Measurements from ENCODE around the gene CCDC15.
A peak's percentile ranks its signal among the peaks of the same experiment; 100 is the strongest.

Gene CCDC15, protein sequence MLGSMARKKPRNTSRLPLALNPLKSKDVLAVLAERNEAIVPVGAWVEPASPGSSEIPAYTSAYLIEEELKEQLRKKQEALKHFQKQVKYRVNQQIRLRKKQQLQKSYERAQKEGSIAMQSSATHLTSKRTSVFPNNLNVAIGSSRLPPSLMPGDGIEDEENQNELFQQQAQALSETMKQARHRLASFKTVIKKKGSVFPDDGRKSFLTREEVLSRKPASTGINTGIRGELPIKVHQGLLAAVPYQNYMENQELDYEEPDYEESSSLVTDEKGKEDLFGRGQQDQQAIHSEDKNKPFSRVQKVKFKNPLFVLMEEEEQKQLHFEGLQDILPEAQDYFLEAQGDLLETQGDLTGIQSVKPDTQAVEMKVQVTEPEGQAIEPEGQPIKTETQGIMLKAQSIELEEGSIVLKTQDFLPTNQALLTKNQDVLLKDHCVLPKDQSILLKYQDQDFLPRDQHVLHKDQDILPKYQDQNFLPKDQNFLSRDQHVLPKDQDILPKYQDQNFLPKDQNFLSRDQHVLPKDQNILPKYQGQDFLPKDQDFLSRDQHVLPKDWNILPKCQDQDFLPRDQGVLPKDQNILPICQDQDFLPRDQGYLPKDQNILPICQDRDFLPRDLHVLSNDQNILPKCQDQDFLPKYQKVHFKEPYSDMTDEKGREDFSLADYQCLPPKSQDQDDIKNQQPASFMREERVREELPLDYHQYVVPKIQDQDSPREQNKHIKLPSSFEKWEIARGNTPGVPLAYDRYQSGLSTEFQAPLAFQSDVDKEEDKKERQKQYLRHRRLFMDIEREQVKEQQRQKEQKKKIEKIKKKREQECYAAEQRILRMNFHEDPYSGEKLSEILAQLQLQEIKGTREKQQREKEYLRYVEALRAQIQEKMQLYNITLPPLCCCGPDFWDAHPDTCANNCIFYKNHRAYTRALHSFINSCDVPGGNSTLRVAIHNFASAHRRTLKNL

DNA sequence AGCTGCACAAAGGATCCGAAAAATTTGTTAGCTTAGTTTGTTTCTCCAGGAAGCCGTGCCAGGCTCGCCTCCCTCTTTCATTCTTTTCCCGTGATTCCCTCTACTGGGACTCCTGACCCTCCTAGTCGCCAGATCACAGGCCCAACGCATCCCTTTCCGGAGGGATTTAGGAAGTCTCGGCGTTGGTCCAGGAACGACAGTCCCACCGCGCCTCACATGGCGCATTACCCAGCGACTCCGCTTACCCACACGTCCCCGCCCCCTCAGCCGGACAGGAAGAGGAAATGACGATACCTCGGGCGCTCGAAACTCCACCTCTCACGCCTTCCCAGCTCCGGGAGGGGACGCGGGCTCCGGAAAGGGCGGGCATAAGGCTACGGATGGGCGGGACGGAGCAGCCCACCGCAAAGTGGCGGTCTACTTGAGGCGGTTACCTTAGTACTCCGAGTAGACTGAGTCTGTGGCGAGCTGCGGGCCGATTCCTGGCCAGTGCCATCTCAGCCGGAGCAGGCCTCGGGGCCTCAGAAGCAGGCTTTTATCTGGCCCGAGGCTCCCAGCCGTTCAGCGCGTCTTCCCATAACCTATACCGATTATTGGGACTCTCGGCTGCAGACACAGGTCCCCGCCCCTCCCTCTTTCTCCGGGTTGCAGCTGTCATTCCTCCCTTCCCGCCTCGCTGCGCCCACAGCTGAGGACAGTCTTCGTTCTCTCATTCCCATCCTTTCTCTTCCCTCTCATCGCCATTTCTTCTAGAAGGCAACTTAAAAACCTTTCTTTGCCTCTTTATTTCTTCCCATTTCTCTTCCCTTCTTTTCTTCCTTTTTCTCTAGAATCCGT is at the start of gene CCDC15:
TSS of gene CCDC15 (plus strand) at position 450 of the 837 bp plus-strand sequence. CDS start 531 bp downstream, outside the sequence.
- peak; percentile 99 for FAIRE-seq

DNA sequence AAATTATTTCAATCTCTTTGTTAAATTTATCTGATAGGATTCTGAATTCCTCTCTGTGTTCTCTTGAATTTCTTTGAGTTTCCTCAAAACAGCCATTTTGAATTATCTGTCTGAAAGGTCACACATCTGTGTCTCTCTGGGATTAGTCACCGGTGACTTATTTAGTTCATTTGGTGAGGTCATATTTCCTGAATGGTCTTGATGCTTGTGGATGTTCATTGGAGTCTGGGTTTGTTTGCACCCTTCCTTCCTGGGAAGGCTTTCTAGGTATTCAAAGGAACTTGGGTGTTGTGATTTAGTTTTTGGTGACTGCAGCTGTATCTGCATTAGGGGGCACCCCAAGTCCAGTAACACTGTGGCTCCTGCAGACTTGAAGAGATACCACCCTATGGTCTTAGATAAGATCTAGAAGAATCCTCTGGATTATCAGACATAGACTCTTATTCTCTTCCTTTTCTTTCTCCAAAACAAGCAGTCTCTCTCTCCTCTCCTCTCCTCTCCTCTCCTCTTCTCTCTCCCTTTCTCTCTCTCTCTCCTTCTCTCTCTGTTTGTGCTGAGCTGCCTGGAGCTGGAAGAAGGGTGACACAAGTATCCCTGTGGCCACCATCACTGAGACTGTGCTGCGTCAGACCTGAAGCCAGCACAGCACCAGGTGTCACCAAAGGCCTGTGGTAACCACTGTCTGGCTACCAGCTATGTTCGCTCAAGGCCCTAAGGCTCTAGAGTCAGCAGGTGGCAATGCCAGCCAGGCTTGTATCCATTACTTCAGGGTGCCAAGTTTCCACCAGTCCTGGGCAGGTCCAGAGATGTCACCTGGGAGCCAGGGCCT is 38.2 kb upstream of the CCDC15 start:
- FAIRE-seq, result no peak

DNA sequence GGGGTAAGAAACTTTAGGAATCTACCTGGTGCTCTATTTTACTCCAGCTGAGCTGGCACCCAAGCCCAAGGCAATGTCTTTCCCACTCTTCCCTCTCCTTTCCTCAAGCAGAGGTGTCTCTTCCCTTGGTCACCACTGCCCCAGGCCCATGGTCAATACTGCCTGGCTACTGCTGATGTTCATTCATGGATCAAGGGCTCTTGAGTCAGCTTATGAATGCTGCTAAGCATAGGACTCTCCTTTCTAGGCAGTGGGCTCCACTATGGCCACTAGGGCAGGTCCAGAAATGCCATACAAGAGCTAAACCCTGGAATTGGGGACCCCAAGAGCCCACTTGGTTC is 37.7 kb upstream of the CCDC15 start:
- FAIRE-seq, result no peak

DNA sequence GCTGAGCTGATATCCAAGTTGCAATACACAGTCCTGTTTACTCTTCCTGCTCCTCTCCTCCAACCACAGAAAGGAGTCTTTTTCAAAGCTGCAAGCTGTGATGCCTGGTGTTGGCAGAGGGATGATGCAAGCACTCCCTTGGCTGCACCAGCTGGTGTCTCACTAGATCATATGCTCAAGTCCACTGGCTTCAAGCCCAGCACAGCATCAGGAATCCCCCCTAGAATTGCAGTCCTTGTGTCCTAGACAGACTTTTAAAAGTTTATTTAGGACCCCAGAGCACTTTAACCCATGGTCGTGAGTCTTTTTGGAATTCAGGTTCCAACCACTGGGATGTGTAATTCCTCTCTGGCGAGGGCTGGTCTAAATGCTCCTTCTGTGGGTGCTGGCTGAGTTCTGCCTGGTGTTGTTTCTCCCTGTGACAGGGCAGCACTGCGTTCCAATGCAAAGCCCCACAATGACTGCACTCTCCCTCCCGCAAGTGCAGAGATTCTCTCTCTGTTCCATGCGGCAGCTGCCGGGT is 36.8 kb upstream of the CCDC15 start:
- no peak for FAIRE-seq

DNA sequence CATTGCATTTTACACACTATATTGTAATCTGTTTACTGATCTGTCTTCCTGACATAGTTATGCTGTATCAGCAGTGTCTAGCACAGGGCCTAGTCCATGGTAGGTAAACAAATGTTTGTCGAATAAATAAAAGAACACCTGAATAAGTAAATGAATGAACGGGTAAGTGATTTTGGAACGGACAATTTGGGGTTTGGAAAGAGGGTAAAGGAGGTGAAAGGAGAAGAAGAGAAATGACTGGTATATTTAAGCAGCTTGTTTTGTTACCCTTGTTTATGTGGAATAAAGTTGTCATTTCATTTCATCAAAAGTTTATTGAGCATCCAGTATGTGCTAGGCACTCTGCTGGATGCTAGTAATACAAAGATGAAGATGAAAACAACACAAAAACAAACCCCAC is 35.1 kb upstream of the CCDC15 start, which contains the start of gene HEPN1:
TSS of gene HEPN1 (plus strand) at position 301 of the 400 bp plus-strand sequence.
- FAIRE-seq, result no peak

DNA sequence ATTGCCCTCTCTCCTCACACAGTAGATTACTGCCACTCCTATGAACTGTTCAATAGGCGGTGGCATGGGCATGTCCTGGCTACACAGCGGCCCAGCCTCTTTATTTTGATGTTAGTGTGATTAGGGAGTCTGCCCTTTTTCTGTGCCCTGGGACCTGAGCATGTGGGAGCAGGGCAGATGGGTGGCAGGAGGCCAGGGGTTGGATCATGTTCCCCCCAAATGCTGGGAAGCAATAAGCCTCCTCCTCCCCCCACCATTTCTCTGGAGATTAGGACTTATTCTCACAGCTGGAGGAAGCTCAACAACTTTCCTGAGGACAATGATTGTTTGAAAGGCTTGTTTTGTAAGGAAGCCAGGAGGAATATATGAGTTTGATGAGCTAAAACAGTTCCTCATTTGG is 34.1 kb upstream of the CCDC15 start:
- FAIRE-seq, result no peak

DNA sequence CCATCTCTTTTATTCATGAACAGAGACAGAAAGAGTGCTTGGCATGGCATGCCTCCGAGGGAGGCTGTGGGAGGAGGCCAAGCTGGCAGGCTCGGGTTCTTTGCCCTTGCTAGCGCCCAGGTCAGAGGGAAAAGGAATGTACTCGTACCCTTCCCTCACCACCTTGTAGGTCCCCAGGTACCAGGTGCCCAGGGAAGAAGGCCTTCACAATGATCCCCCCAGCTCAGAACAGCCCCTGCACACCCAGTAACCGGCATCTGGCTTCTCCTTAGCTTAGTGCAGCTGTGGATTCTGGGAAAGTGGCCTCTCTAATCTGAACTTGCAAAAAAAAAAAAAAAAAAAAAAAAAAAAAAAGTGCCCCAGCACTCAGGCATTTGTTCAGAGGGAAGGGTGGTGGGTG is 33.6 kb upstream of the CCDC15 start:
- FAIRE-seq, result no peak

DNA sequence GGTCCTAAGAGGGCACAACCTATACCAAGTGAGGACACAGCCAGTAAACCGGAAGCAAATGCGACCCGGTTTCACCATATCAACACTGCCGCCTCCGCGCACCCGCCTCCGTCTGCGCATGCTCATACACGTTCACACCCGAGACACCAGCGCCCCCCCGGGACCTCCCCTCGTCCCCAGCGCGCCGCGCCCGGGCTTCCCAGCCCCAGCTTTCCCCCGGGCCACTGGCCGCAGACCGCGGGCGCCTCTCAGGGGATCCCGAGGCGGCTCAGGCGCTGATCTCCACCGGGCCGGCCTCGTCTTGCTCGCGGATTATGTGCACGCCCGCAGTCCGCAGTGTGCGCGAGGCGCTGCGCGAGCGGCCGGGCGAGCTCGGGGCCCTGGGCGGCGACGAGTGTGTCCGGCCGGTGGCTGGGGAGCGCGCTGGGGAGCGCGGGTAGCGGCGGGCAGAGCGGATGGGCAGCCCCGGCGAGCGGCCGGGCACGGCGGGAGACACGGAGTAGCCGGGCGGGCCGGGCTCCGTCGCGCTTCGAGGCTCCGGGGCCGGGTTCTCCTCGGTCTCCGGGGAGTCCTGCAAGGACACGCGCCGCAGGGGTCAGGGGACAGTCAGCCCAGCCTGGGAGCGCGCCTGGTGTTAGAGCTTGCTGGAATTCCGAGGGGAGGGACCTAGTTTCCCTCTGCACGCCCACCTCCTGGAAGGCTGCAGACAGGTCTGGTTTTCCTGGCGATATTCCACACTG is 33.0 kb upstream of the CCDC15 start:
- no peak for FAIRE-seq

DNA sequence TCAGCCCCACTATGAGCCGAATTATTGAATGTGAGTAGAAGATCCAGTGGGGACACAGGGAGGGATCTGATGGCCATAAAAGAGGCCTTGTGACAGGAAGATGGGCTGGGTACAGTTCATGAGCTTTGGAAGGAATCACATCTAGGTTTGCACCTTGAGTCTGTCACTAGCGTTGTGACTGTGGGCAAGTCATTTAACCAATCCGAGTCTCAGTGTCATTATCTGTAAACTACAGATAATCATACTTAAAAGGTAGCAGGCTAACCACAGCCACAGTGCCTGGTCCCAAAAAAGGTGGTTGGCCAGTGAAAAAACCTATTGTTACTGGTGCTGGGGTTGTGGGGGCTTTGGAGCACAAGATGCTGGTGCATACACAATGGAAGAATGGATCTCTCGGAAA is 31.2 kb upstream of the CCDC15 start:
- no peak for FAIRE-seq

DNA sequence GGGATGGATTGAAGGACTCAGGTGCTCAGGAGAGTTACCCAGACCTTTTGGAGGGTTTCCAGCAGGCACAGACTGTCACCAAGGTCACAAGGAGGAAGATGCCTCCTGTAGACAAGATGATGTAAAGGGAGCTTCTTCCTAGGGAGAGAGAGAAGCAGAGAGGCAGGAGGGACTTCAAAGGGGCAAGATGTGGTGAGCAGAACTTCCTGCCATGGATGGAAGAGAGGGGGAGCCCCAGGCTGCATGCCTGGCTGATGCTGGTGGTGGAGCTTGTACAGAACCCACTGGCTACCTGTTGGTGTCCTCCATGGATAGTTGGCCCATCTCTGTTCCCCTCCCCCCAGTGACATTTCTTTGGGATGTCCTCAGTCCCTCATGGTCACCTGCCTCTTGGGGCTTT is 30.7 kb upstream of the CCDC15 start:
- FAIRE-seq, result no peak

DNA sequence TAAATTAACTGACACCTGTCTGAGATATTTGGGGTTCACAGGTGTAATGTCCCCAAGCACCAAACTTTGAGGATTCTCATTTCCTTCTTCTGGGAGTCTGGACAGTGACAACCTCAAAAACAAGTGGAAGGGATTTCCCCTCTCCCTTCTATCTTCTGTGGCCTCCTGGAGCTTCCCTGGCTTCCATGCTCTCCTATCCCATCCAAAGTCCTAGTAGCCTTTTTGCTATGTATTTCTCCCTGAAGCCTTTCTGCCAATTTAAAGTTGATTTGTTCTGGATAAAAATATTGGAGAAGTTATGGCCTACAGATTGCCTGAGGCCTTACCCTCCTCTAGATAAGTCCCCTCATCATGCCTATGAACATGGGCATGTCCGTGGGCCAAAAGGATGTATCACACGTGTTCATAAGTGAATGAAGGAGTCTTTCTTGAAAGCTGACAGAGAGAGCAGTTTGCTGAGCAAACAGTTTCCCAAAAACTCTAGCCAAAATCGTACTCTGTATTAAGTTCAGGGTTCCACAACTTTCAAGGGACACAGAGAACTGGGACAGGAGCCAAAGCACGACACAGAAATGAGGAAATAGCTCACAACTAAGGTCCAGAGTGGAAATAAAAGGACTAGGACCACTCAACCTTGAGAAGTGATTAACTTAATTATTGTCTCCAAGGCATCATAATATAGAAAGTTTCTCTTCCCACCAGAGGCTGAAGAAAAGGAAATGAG is 24.9 kb upstream of the CCDC15 start:
- no peak for FAIRE-seq

DNA sequence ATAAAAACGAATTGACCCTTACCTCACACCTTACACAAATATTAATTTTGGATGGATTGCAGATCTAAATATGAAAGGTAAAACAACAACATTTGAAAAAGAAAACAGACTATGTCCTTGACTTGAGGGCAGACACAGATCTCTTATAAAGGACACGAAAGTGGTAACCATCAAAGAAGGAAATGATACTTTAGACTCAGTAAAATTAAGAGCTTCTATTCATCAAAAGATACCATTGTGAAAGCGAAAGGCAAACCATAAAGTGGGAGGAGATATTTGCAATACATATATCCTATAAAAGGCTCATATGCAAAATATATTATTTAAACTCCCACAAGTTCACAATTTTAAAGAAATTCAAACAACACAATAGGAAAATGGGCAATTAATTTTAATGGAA is 23.2 kb upstream of the CCDC15 start:
- no peak for FAIRE-seq

DNA sequence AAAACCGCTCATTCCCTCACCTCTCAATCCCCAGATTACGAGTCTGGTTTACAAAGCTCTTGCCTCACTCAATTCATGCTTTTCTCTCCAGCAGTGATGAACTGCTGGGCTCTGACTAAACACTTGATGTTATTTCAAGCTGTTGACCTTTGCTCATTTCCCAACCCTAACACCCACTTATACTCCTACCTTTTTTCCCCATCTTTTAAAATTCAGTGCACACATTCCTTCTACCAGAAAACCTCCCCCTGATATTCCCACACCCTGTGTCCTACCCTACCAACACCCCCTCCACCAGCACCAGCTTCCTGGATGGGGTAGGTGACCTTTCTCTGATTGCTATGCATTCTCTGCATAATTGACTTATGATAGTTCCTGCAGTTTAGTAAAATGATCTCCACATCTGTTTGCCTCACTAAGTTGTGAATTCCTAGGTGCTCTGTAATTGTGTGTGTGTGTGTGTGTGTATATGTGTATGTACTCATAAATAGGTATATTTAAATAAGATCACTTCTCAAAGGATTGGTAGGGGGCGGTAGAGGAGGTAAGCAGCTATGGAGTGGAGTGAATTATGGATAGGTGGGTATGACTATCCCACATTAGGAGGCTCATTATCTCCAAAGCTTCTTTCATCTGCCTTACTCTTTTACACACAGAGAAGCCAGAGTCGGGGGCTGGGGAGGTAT is 19.0 kb upstream of the CCDC15 start:
- no peak for FAIRE-seq

DNA sequence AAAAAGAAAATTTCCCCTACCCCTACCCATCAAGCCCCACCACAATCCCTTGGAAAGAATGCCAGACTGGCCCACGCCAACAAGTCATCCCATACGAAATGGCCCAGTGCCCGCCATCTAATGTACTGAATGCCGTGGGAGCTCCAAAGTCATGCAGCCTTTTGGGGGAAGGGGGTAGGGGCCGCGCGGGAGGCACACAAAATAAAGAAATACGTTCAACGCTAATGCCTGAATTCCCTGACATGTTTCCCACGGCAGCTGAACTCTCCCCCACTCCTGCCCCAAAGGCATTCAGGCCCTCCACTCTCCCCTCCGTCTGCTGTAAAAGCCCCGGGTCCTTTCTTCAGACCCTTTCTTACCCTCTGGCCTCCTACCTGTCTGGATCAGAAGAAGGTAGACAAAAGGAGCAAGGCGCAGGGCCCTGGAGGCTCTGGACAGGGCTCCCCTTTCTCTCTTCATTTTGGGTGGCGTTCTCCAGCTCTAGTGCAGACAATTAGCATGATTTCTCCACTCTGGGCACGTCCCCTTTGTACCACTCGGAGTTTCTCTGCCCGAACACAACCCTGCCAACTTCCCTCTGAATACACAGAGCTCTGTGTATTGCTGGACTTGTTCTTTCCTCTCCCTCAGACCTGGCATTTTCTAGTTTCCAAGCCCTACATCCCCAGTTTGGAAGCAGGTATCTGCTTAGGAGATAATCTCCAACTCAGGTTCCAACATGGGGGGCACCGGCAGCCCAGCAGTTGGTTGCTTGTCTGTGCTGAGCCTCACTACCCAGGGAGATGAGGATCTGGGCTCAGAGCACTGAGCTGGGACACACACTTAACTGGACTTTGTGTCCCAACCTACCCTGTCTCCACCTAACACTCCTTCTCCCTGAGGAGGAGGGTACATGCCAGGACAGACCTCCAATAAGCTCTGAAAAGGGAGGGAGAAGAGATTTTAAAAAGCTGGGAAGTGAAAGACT is 18.2 kb upstream of the CCDC15 start, which contains the start of gene HEPACAM:
TSS of gene HEPACAM (minus strand) at position 500 of the 967 bp plus-strand sequence. CDS start at position 459, 41 bp downstream.
- no peak for FAIRE-seq

DNA sequence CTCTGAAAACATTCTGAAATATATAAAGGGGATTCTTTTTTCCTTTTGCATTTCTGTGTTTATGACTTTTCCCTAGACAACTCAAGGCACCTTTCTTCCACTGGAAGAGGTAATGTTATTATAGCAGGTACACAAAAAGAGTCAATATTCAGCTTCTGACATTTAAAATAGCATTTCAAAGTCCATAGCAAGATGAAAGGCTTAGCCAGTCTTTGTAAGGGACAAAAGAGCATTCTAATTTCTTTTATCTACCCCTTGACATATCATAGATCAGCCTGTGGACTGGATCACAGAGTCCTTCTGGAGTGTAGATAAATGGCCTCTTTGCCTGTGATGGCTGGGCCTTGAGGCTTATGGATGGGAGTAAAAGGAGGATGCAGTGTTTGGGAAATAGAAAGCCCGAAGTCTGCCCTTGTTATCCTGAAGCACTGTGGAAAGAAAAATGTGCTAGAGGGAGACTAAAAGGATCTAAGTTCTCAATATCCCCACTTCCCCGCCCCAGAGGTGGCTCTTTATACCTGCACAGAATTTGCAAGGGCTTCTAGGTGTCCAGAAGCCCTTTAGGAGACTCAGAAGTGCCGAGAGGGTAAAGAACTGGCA is 16.6 kb upstream of the CCDC15 start:
- no peak for FAIRE-seq

DNA sequence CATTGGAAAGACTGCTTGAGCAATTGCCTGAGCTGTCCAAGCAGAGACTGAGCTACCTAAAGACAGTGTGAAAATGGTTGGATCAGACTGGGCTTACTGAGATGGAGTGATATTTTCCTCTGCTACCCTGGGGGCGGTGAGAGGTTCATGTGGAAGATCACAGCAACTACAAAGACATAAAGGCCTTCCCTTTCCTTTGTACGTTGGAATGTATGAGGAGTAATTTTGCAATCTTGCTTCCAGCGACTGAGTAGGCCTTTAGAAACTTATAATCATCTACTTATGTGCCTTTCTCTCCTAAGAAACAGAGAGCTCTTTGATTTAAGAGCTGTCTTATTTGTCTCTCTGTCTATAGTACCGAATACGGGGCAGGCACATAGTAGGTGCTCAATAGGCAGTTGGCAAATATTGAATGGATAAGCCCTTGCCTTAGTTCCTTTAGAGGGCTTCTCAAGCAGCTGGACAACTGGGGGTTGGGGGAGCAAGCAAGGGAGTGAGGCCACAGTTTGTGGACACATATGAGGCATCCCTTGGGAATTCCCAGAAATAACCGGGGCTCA is 15.7 kb upstream of the CCDC15 start:
- FAIRE-seq, result no peak

DNA sequence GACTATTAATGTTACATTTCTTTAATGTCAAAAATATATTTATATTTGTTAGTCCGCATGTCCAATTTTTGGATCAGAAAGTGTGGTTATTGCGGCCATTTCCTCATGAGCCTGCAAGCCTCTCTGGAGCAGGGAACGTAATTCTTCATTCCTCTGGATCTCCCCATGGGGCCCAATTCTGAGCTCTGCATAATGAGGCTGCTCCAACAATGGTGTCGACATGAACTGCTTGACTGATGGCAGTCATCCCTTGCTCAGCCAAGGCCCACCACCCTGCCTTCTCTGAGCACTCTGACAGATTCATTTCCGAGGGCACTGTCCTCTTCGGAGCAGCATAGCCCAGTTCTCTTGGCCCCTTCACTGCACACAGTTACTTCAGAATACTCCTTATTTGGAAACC is 15.0 kb upstream of the CCDC15 start:
- FAIRE-seq, result no peak

Data from endometrium (tissue), 2 donors.